IMR-90 (cell line): Measurements from ENCODE around the gene GRID1. TPM values are rescaled to one million over a fixed set of nuclear protein-coding genes. Genes with fewer than 3 reads are reported as not detected.

Experiments used
- ATAC-seq: fragments of 200-7000 bp; cut with Tn5 transposase; 2 replicates; pipeline ENCODE4 v1.9.1; 2020; ENCODE audit warnings: low read depth, mild to moderate bottlenecking, moderate library complexity
- BruUV-seq: library from RNA; stranded (reverse); fragments of 400-500 nt; replicated peaks from 2 replicates; lab custom pipeline; 2021; lab: Mats Ljungman, UMichigan
- CTCF ChIA-PET: fragments of 300-600 bp; formaldehyde crosslinking; extraction: SDS; loops from one replicate; lab custom pipeline; 2021; ENCODE audit warnings: antibody characterized with exemption; lab: Yijun Ruan, JAX
- POLR2A ChIA-PET: fragments of 300-600 bp; sonication (Branson Sonifier 250); formaldehyde crosslinking; loops from one replicate; lab custom pipeline; 2022; ENCODE audit warnings: antibody characterized with exemption; ENCODE audit not compliant: unreplicated experiment; lab: Charles Lee
- DNase-seq: peaks from one replicate; pipeline ENCODE4 v3.0.0; 2013
- H2AFZ ChIP-seq: replicated peaks from 2 replicates; pipeline ENCODE3; 2013; ENCODE audit warnings: low read length, mild to moderate bottlenecking; ENCODE audit not compliant: poor library complexity
- H2AK5ac ChIP-seq: 2 replicates; pipeline ENCODE4 v1.6.1; 2013; ENCODE audit warnings: low read depth, low read length, inconsistent platforms
- H2AK9ac ChIP-seq: replicated peaks from 2 replicates; pipeline ENCODE3; 2013; ENCODE audit warnings: mild to moderate bottlenecking, low read depth, low read length, moderate library complexity; ENCODE audit not compliant: poor library complexity
- H2BK120ac ChIP-seq: 2 replicates; pipeline ENCODE4 v1.6.1; 2013; ENCODE audit warnings: low read depth, low read length, inconsistent platforms
- H2BK15ac ChIP-seq: 3 replicates; pipeline ENCODE4 v1.6.1; 2013; ENCODE audit warnings: low read depth, low read length, inconsistent platforms
- H2BK20ac ChIP-seq: 2 replicates; pipeline ENCODE4 v1.6.1; 2013; ENCODE audit warnings: low read depth, mild to moderate bottlenecking, inconsistent platforms, low read length, moderate library complexity
- H2BK5ac ChIP-seq: 2 replicates; pipeline ENCODE4 v1.6.1; 2013; ENCODE audit warnings: mild to moderate bottlenecking, low read depth, low read length, inconsistent platforms; ENCODE audit not compliant: poor library complexity, severe bottlenecking
- H3K14ac ChIP-seq: replicated peaks from 2 replicates; pipeline ENCODE4 v1.6.1; 2013; ENCODE audit warnings: low read depth, low read length, inconsistent platforms
- H3K18ac ChIP-seq: 2 replicates; pipeline ENCODE4 v1.6.1; 2013; ENCODE audit warnings: low read depth, low read length, control low read depth
- H3K23ac ChIP-seq: 2 replicates; pipeline ENCODE4 v1.6.1; 2013; ENCODE audit warnings: low read depth, low read length, inconsistent platforms
- H3K27ac ChIP-seq: 2 replicates; pipeline ENCODE4 v1.5.1; 2013; ENCODE audit warnings: mild to moderate bottlenecking, control low read depth, low read length; ENCODE audit not compliant: insufficient read depth
- H3K27me3 ChIP-seq: 2 replicates; pipeline ENCODE4 v1.6.1; 2013; ENCODE audit warnings: low read length; ENCODE audit not compliant: control insufficient read depth, insufficient read depth
- H3K36me3 ChIP-seq: 2 replicates; pipeline ENCODE4 v1.6.1; 2013; ENCODE audit warnings: low read length, mixed read lengths; ENCODE audit not compliant: control insufficient read depth, insufficient read depth
- H3K4ac ChIP-seq: 2 replicates; pipeline ENCODE4 v1.6.1; 2013; ENCODE audit warnings: low read depth, low read length, inconsistent platforms
- H3K4me1 ChIP-seq: 2 replicates; pipeline ENCODE4 v1.6.1; 2013; ENCODE audit warnings: low read length, mixed read lengths; ENCODE audit not compliant: control insufficient read depth, insufficient read depth
- H3K4me2 ChIP-seq: 2 replicates; pipeline ENCODE4 v1.6.1; 2013; ENCODE audit warnings: low read depth, mild to moderate bottlenecking, control low read depth, low read length, moderate library complexity
- H3K4me3 ChIP-seq: 2 replicates; pipeline ENCODE4 v1.5.1; 2013; ENCODE audit warnings: low read depth, mild to moderate bottlenecking, control low read depth, low read length, moderate library complexity; ENCODE audit not compliant: insufficient read depth
- H3K56ac ChIP-seq: 2 replicates; pipeline ENCODE4 v1.6.1; 2013; ENCODE audit warnings: low read length, inconsistent platforms; ENCODE audit not compliant: insufficient read depth; ENCODE audit errors: extremely low read depth
- H3K79me1 ChIP-seq, 2 experiments: 2 replicates each; pipeline ENCODE4 v1.6.1; 2013; ENCODE audit warnings: low read length in 2 of 2, inconsistent platforms in 1 of 2, low read depth in 1 of 2
- H3K9ac ChIP-seq: 2 replicates; pipeline ENCODE4 v1.6.1; 2013; ENCODE audit warnings: low read depth, low read length, control low read depth
- H3K9me1 ChIP-seq: 2 replicates; pipeline ENCODE4 v1.6.1; 2013; ENCODE audit warnings: low read length, inconsistent platforms; ENCODE audit not compliant: insufficient read depth
- H3K9me3 ChIP-seq: 2 replicates; pipeline ENCODE4 v1.6.1; 2013; ENCODE audit warnings: low read length; ENCODE audit not compliant: control insufficient read depth, insufficient read depth
- H4K20me1 ChIP-seq: 2 replicates; pipeline ENCODE4 v1.6.1; 2013; ENCODE audit warnings: low read length, inconsistent platforms; ENCODE audit not compliant: insufficient read depth
- H4K5ac ChIP-seq: 2 replicates; pipeline ENCODE4 v1.6.1; 2013; ENCODE audit warnings: mild to moderate bottlenecking, low read depth, low read length, control low read depth
- H4K8ac ChIP-seq, 2 experiments: 2 replicates each; pipeline ENCODE4 v1.6.1; 2013; ENCODE audit warnings: low read depth in 2 of 2, low read length in 2 of 2, control low read depth in 1 of 2, inconsistent platforms in 1 of 2
- H4K91ac ChIP-seq: 2 replicates; pipeline ENCODE4 v1.6.1; 2013; ENCODE audit warnings: low read depth, low read length, inconsistent platforms; ENCODE audit not compliant: insufficient read depth
- CTCF ChIP-seq: conservative IDR thresholded peaks from 2 replicates; pipeline ENCODE4 v1.5.1; 2012; ENCODE audit warnings: mild to moderate bottlenecking, low read depth, low read length, improper control_type of control experiment
- FOS ChIP-seq: fragments of 150-350 bp; IDR thresholded peaks from 2 replicates; pipeline ENCODE4 v1.6.1; 2016; ENCODE audit warnings: low read depth, low read length
- MAFK ChIP-seq: IDR thresholded peaks from 2 replicates; pipeline ENCODE4 v1.6.1; 2012; ENCODE audit warnings: low read depth, low read length, improper control_type of control experiment
- MAZ ChIP-seq: IDR thresholded peaks from 2 replicates; pipeline ENCODE4 v1.6.1; 2012; ENCODE audit warnings: low read depth, mild to moderate bottlenecking, low read length, improper control_type of control experiment, moderate library complexity, borderline replicate concordance
- MXI1 ChIP-seq: IDR thresholded peaks from 2 replicates; pipeline ENCODE4 v1.6.1; 2012; ENCODE audit warnings: low read depth, mild to moderate bottlenecking, low read length, moderate library complexity, borderline replicate concordance
- POLR2A ChIP-seq: IDR thresholded peaks from 2 replicates; pipeline ENCODE4 v1.6.1; 2012; ENCODE audit warnings: mild to moderate bottlenecking, low read depth, low read length
- RCOR1 ChIP-seq: IDR thresholded peaks from 2 replicates; pipeline ENCODE4 v1.6.1; 2012; ENCODE audit warnings: mild to moderate bottlenecking, low read length, improper control_type of control experiment; ENCODE audit not compliant: insufficient replicate concordance
- USF2 ChIP-seq: fragments of 150-350 bp; IDR thresholded peaks from 2 replicates; pipeline ENCODE4 v1.6.1; 2017; ENCODE audit warnings: mild to moderate bottlenecking, antibody characterized with exemption, low read length, low read depth
- WGBS, 2 experiments: methylation state at CpG; one replicate each; pipeline versions ENCODE4 v1.1.5 to v1.1.7; 2013; ENCODE audit warnings: missing lambda C conversion rate in 2 of 2; ENCODE audit not compliant: insufficient read length in 1 of 2; ENCODE audit errors: extremely low coverage in 2 of 2; 5-methylcytosine and 5-hydroxymethylcytosine counted together
- dilution Hi-C: fragments of 300-500 bp; cut with HindIII; formaldehyde crosslinking; loops from one replicate; pipeline ENCODE4 v1.14.3; 2018; ENCODE audit warnings: low sequenced_read_pairs; ENCODE audit not compliant: unreplicated experiment
- in situ Hi-C: fragments of 300-500 bp; cut with MboI; formaldehyde crosslinking; loops from 3 replicates; pipeline ENCODE4 v1.14.3; 2019; ENCODE audit warnings: low sequenced_read_pairs, inconsistent platforms, mixed read lengths
- intact Hi-C: fragments of 100-400 bp; cut with micrococcal nuclease; formaldehyde crosslinking; loops from 2 replicates; pipeline ENCODE4 v1.10.0; 2022
- polyA plus RNA-seq, 3 experiments: library from polyadenylated mRNA; depleted of rRNA; stranded (reverse); fragments of >200 nt; gene quantifications; 2 replicates each; pipeline ENCODE4 v1.2.3, GENCODE V29; 2012; ENCODE audit warnings: low replicate concordance in 1 of 3
- total RNA-seq: library from RNA; depleted of rRNA; stranded (reverse); fragments of >200 nt; gene quantifications from 2 replicates; pipeline ENCODE4 v1.2.3, GENCODE V29; 2012

Gene GRID1
- total and polyA plus RNA-seq, 2 of the 4 experiments (the other 2 are of a cell fraction), result not detected

DNA sequence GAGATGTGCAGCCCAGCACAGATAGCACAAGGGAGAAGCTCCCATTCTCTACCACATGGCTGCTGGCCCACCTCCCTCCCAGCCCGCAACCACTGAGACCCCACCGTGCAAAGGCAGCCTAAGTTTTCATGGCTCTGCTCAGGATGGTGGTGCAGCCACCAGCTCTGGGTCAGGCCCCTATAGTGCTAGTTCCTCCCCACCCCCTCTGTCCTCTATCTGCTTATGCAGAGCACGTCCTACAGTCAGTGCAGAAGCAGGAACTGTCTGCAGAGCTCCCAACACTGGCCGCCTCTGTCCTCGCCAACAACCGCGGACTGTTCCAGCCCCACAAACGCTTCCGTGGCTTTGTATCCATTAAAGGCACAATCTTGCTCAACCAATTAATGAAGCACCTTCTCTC, 278.9 kb downstream of the GRID1 start:
- H2AK9ac ChIP-seq, result no peak overlapping the region
- no peak overlapping the region for H4K5ac ChIP-seq
- in situ Hi-C loops, result no loop called here
- TF ChIP-seq USF2 (no peak), CTCF (no peak), FOS (no peak), MXI1 (no peak), RCOR1 (no peak), POLR2A (no peak), MAFK (no peak), MAZ (no peak)
- WGBS, 2 experiments, result 18% methylated on average over 2 of the region's 9 CpGs; no CpG with 5 or more reads in 1 of the 2 experiments
- no peak overlapping the region for H2BK20ac ChIP-seq
- no peak overlapping the region for H2BK15ac ChIP-seq
- no peaks in the 10 kb centered on the region for H3K36me3 ChIP-seq
- no peak overlapping the region for H2AK5ac ChIP-seq
- H3K4me3 ChIP-seq, result no peak overlapping the region
- no peak overlapping the region for H3K27ac ChIP-seq
- ATAC-seq (no peak), DNase-seq (no peak)
- intact Hi-C loops, result no loop called here
- no peak overlapping the region for H3K4me2 ChIP-seq
- CTCF ChIA-PET, result no interaction called here
- no peak overlapping the region for H3K9ac ChIP-seq
- BruUV-seq, result no TSS peak
- no peaks in the 10 kb centered on the region for H3K9me1 ChIP-seq
- H4K8ac ChIP-seq, result no peak overlapping the region
- no peaks in the 10 kb centered on the region; the same call in 1 of the 2 replicates for H3K9me3 ChIP-seq
- no peaks in the 10 kb centered on the region for H3K79me1 ChIP-seq
- no peaks in the 10 kb centered on the region for H3K4me1 ChIP-seq
- no peak overlapping the region for H4K91ac ChIP-seq
- dilution Hi-C loops, result no loop called here
- no peak overlapping the region for H3K4ac ChIP-seq
- H2BK5ac ChIP-seq, result no peak overlapping the region
- peak overlapping the region; percentile 58 for H2AFZ ChIP-seq
- no peak overlapping the region for H3K56ac ChIP-seq
- POLR2A ChIA-PET, result no interaction called here
- H3K27me3 ChIP-seq, result no peaks in the 10 kb centered on the region
- H3K18ac ChIP-seq, result no peak overlapping the region
- no peak overlapping the region for H2BK120ac ChIP-seq
- no peaks in the 10 kb centered on the region for H4K20me1 ChIP-seq
- H3K23ac ChIP-seq, result no peak overlapping the region
- H3K14ac ChIP-seq, result no peak overlapping the region
